Neural cell (in vitro differentiated cells): ENCODE results near the gene SKP1. TPM values are rescaled to one million over a fixed set of nuclear protein-coding genes. Genes with fewer than 3 reads are reported as not detected.

ENCODE experiments used
- H2AFZ ChIP-seq: fragments of 200-600, 300-800 bp; sonication (generic), shearing (Covaris generic); 2 replicates; pipeline ENCODE4 v1.6.0; 2014; ENCODE audit warnings: low read depth, mild to moderate bottlenecking, antibody characterized with exemption, low read length, moderate library complexity
- H3F3A ChIP-seq: fragments of 200-600 bp; shearing (Covaris generic); 2 replicates; pipeline ENCODE4 v1.6.1; 2016; ENCODE audit warnings: mild to moderate bottlenecking, moderate library complexity, mixed read lengths, antibody characterized with exemption, low read length; ENCODE audit not compliant: insufficient read depth, poor library complexity, severe bottlenecking
- H3K27ac ChIP-seq: fragments of 200-600, 300-800 bp; sonication (generic), shearing (Covaris generic); 2 replicates; pipeline ENCODE4 v1.5.1; 2014; ENCODE audit warnings: mild to moderate bottlenecking, low read length, moderate library complexity
- H3K27me3 ChIP-seq: fragments of 300-800, 200-600 bp; sonication (generic), shearing (Covaris generic); 2 replicates; pipeline ENCODE4 v1.6.0; 2014; ENCODE audit warnings: mild to moderate bottlenecking, low read depth, low read length, moderate library complexity; ENCODE audit not compliant: insufficient read depth
- H3K36me3 ChIP-seq: fragments of 300-800, 200-600 bp; sonication (generic), shearing (Covaris generic); 2 replicates; pipeline ENCODE4 v1.5.1; 2014; ENCODE audit warnings: mild to moderate bottlenecking, antibody characterized with exemption, low read length, moderate library complexity; ENCODE audit not compliant: insufficient read depth
- H3K4me2 ChIP-seq: fragments of 300-800, 200-600 bp; sonication (generic), shearing (Covaris generic); 2 replicates; pipeline ENCODE4 v1.6.0; 2014; ENCODE audit warnings: mild to moderate bottlenecking, low read length
- H3K4me3 ChIP-seq: fragments of 300-800, 200-600 bp; sonication (generic), shearing (Covaris generic); 2 replicates; pipeline ENCODE4 v1.5.1; 2014; ENCODE audit warnings: mild to moderate bottlenecking, low read length, moderate library complexity
- H3K79me2 ChIP-seq: fragments of 200-600 bp; shearing (Covaris generic); replicated peaks from 2 replicates; pipeline ENCODE4 v1.6.0; 2014; ENCODE audit warnings: mild to moderate bottlenecking, low read length, moderate library complexity; ENCODE audit not compliant: insufficient read depth
- H3K9ac ChIP-seq: fragments of 300-800, 200-600 bp; sonication (generic), shearing (Covaris generic); 2 replicates; pipeline ENCODE4 v1.6.1; 2016; ENCODE audit warnings: mild to moderate bottlenecking, low read length, mixed read lengths
- H3K9me2 ChIP-seq: fragments of 200-600 bp; shearing (Covaris generic); 2 replicates; pipeline ENCODE4 v1.6.1; 2016; ENCODE audit warnings: mild to moderate bottlenecking, low read length, mixed read lengths; ENCODE audit not compliant: insufficient read depth
- H3K9me3 ChIP-seq: fragments of 200-600, 300-800 bp; sonication (generic), shearing (Covaris generic); 2 replicates; pipeline ENCODE4 v1.6.1; 2016; ENCODE audit warnings: mild to moderate bottlenecking, mixed run types, low read length, moderate library complexity, mixed read lengths
- H4K20me1 ChIP-seq: fragments of 200-600 bp; shearing (Covaris generic); 2 replicates; pipeline ENCODE4 v1.6.1; 2016; ENCODE audit warnings: mild to moderate bottlenecking, mixed run types; ENCODE audit not compliant: insufficient read depth
- CTCF ChIP-seq: fragments of 450-650 bp; IDR thresholded peaks from 2 replicates; pipeline ENCODE4 v1.5.1; 2014; ENCODE audit warnings: antibody characterized with exemption, mild to moderate bottlenecking, moderate library complexity; ENCODE audit not compliant: poor library complexity, severe bottlenecking
- EP300 ChIP-seq: fragments of 450-650 bp; conservative IDR thresholded peaks from 2 replicates; pipeline ENCODE4 v1.6.1; 2014; ENCODE audit warnings: antibody characterized with exemption, mild to moderate bottlenecking, moderate library complexity; ENCODE audit not compliant: poor library complexity, severe bottlenecking
- EZH2 ChIP-seq: fragments of 200-600, 300-800 bp; shearing (Covaris generic), sonication (generic); IDR thresholded peaks from 2 replicates; pipeline ENCODE4 v1.6.1; 2014; ENCODE audit warnings: antibody characterized with exemption, low read length, borderline replicate concordance, mild to moderate bottlenecking; ENCODE audit not compliant: insufficient read depth, poor library complexity, severe bottlenecking
- MXI1 ChIP-seq: fragments of 450-650 bp; conservative IDR thresholded peaks from 2 replicates; pipeline ENCODE4 v1.6.1; 2014; ENCODE audit warnings: antibody characterized with exemption, mild to moderate bottlenecking; ENCODE audit not compliant: poor library complexity, severe bottlenecking
- POLR2AphosphoS5 ChIP-seq: IDR thresholded peaks from 2 replicates; pipeline ENCODE4 v1.6.1; 2012
- RAD21 ChIP-seq: fragments of 450-650 bp; conservative IDR thresholded peaks from 2 replicates; pipeline ENCODE4 v1.6.1; 2014; ENCODE audit warnings: antibody characterized with exemption, mild to moderate bottlenecking, moderate library complexity
- SMC3 ChIP-seq: fragments of 450-650 bp; conservative IDR thresholded peaks from 2 replicates; pipeline ENCODE4 v1.6.1; 2014; ENCODE audit warnings: antibody characterized with exemption, mild to moderate bottlenecking, moderate library complexity; ENCODE audit not compliant: poor library complexity
- TAF1 ChIP-seq: IDR thresholded peaks from 2 replicates; pipeline ENCODE4 v1.6.1; 2012; ENCODE audit warnings: low read depth
- polyA plus RNA-seq: library from polyadenylated mRNA; depleted of rRNA; stranded (reverse); fragments of >200 nt; gene quantifications from 2 replicates; pipeline ENCODE4 v1.2.3, GENCODE V29; 2014
- TF ChIP-seq, protein P1 (sequence below): IDR thresholded peaks from 2 replicates; pipeline ENCODE4 v1.6.1; 2012; ENCODE audit warnings: borderline replicate concordance

Gene SKP1
- polyA plus RNA-seq, 1 donor from 2014 or later = 1,492 TPM

GRCh38 chr5:134149571-134150303 lies 27.0 kb downstream of the SKP1 start:
- no peaks in the 10 kb centered on the region for H3F3A ChIP-seq
- no peak overlapping the region for H3K27ac ChIP-seq
- H3K9ac ChIP-seq = no peak overlapping the region

GRCh38 chr5:134148986-134149539 lies 27.7 kb downstream of the SKP1 start:
- no peaks in the 10 kb centered on the region for H4K20me1 ChIP-seq
- TF ChIP-seq, protein P1, sequence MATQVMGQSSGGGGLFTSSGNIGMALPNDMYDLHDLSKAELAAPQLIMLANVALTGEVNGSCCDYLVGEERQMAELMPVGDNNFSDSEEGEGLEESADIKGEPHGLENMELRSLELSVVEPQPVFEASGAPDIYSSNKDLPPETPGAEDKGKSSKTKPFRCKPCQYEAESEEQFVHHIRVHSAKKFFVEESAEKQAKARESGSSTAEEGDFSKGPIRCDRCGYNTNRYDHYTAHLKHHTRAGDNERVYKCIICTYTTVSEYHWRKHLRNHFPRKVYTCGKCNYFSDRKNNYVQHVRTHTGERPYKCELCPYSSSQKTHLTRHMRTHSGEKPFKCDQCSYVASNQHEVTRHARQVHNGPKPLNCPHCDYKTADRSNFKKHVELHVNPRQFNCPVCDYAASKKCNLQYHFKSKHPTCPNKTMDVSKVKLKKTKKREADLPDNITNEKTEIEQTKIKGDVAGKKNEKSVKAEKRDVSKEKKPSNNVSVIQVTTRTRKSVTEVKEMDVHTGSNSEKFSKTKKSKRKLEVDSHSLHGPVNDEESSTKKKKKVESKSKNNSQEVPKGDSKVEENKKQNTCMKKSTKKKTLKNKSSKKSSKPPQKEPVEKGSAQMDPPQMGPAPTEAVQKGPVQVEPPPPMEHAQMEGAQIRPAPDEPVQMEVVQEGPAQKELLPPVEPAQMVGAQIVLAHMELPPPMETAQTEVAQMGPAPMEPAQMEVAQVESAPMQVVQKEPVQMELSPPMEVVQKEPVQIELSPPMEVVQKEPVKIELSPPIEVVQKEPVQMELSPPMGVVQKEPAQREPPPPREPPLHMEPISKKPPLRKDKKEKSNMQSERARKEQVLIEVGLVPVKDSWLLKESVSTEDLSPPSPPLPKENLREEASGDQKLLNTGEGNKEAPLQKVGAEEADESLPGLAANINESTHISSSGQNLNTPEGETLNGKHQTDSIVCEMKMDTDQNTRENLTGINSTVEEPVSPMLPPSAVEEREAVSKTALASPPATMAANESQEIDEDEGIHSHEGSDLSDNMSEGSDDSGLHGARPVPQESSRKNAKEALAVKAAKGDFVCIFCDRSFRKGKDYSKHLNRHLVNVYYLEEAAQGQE = no peak
- TF ChIP-seq CTCF (no peak), MXI1 (no peak), EP300 (no peak), TAF1 (no peak), RAD21 (no peak), SMC3 (no peak), POLR2AphosphoS5 (no peak), EZH2 (no peak)
- no peak overlapping the region for H3K4me2 ChIP-seq
- H3K36me3 ChIP-seq = no peaks in the 10 kb centered on the region
- no peaks in the 10 kb centered on the region for H3K9me2 ChIP-seq
- H2AFZ ChIP-seq = no peak overlapping the region
- H3K4me3 ChIP-seq = no peak overlapping the region
- H3K27ac ChIP-seq = no peak overlapping the region
- no peaks in the 10 kb centered on the region for H3F3A ChIP-seq
- peaks cover 3% of the 10 kb centered on the region for H3K79me2 ChIP-seq
- no peaks in the 10 kb centered on the region for H3K9me3 ChIP-seq
- no peak overlapping the region for H3K9ac ChIP-seq
- no peaks in the 10 kb centered on the region for H3K27me3 ChIP-seq

More at GRCh38 chr5:134149571-134150303, 27.0 kb downstream of the SKP1 start:
- no peaks in the 10 kb centered on the region for H3K9me3 ChIP-seq
- no peaks in the 10 kb centered on the region for H3K9me2 ChIP-seq
- H3K4me3 ChIP-seq = no peak overlapping the region
- no peak overlapping the region for H2AFZ ChIP-seq
- no peaks in the 10 kb centered on the region for H3K36me3 ChIP-seq
- no peaks in the 10 kb centered on the region for H4K20me1 ChIP-seq
- no peaks in the 10 kb centered on the region for H3K27me3 ChIP-seq
- no peak for TF ChIP-seq RAD21
- TF ChIP-seq EP300 = no peak
- TF ChIP-seq CTCF = no peak
- TF ChIP-seq POLR2AphosphoS5 = no peak
- no peak for TF ChIP-seq MXI1
- no peak for TF ChIP-seq TAF1
- H3K79me2 ChIP-seq = peaks cover 3% of the 10 kb centered on the region
- H3K4me2 ChIP-seq = no peak overlapping the region
